Measurements from ENCODE around the gene SIGLEC11. TPM values are rescaled to one million over a fixed set of nuclear protein-coding genes. Genes with fewer than 3 reads are reported as not detected.

Gene SIGLEC11
- total and polyA plus RNA-seq, 9 donors: 0.57 to 1.4 (median 0.90) TPM

GRCh38 chr19:49983645-49984229 lies 22.8 kb upstream of the SIGLEC11 start:
- Histone ChIP-seq H3K36me3 (ENCODE audit: control insufficient read depth, insufficient read depth, low read length) (peaks cover 42% of the 10 kb centered on the region), H3K27me3 (ENCODE audit: control insufficient read depth, insufficient read depth, low read length) (no peaks in the 10 kb centered on the region), H3K4me3 (ENCODE audit: low read length) (no peak overlapping the region), H3K9me3 (replicated peaks; ENCODE audit: control insufficient read depth, low read depth, low read length) (no peaks in the 10 kb centered on the region), H3K27ac (ENCODE audit: low read length) (no peak overlapping the region), H3K4me1 (ENCODE audit: control insufficient read depth, insufficient read depth, low read length) (no peaks in the 10 kb centered on the region)
- peak; percentile 54 for DNase-seq
- WGBS (ENCODE audit: insufficient coverage): 20% methylated on average over 4 of the region's 10 CpGs

GRCh38 chr19:49981603-49982593 lies 20.9 kb upstream of the SIGLEC11 start:
- Histone ChIP-seq H3K27me3 (ENCODE audit: control insufficient read depth, insufficient read depth, low read length) (no peaks in the 10 kb centered on the region), H3K4me1 (ENCODE audit: control insufficient read depth, insufficient read depth, low read length) (no peaks in the 10 kb centered on the region), H3K9me3 (replicated peaks; ENCODE audit: control insufficient read depth, low read depth, low read length) (no peaks in the 10 kb centered on the region), H3K27ac (ENCODE audit: low read length) (no peak overlapping the region), H3K4me3 (ENCODE audit: low read length) (no peak overlapping the region), H3K36me3 (ENCODE audit: control insufficient read depth, insufficient read depth, low read length) (peaks cover 50% of the 10 kb centered on the region)
- DNase-seq: no peak
- 67% methylated on average over 12 of the region's 21 CpGs for WGBS (ENCODE audit: insufficient coverage)

GRCh38 chr19:49978324-49978723 lies 17.4 kb upstream of the SIGLEC11 start:
- Histone ChIP-seq H3K36me3 (ENCODE audit: control insufficient read depth, insufficient read depth, low read length) (peaks cover 46% of the 10 kb centered on the region), H3K4me1 (ENCODE audit: control insufficient read depth, insufficient read depth, low read length) (no peaks in the 10 kb centered on the region), H3K4me3 (ENCODE audit: low read length) (no peak overlapping the region), H3K27ac (ENCODE audit: low read length) (no peak overlapping the region), H3K9me3 (replicated peaks; ENCODE audit: control insufficient read depth, low read depth, low read length) (no peaks in the 10 kb centered on the region), H3K27me3 (ENCODE audit: control insufficient read depth, insufficient read depth, low read length) (no peaks in the 10 kb centered on the region)
- WGBS (ENCODE audit: insufficient coverage): 80% methylated on average over 10 of the region's 11 CpGs
- no peak for DNase-seq

DNA sequence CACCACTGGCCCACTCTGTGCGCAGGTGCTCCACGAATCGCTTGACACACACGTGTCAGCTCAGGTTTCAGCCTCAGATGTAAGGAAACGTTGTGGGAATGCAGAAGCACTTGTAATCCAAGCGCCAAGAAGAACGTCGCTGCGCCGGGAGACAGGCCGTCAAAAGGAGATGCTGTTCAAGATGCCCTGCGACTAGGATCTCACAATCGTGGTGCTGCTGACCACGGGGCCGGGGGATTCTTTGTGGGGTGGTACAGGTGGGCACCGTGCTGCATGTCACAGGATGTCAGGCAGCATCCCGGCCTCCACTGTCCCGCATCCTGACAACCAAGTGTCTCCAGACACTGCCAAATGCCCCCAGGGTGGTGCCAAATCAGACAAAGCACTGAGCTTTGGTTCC lies 16.9 kb upstream of the SIGLEC11 start:
- H3K36me3 ChIP-seq (ENCODE audit: control insufficient read depth, insufficient read depth, low read length): peaks cover 46% of the 10 kb centered on the region
- no peak for DNase-seq
- no peak overlapping the region for H3K27ac ChIP-seq (ENCODE audit: low read length)
- H3K4me3 ChIP-seq (ENCODE audit: low read length): no peak overlapping the region
- H3K4me1 ChIP-seq (ENCODE audit: control insufficient read depth, insufficient read depth, low read length): no peaks in the 10 kb centered on the region
- 76% methylated on average over 16 of the region's 18 CpGs for WGBS (ENCODE audit: insufficient coverage)
- H3K27me3 ChIP-seq (ENCODE audit: control insufficient read depth, insufficient read depth, low read length): no peaks in the 10 kb centered on the region
- no peaks in the 10 kb centered on the region for H3K9me3 ChIP-seq (replicated peaks; ENCODE audit: control insufficient read depth, low read depth, low read length)

GRCh38 chr19:49977076-49977475 lies 16.1 kb upstream of the SIGLEC11 start:
- 86% methylated on average over 12 of the region's 13 CpGs for WGBS (ENCODE audit: insufficient coverage)
- no peaks in the 10 kb centered on the region for H3K4me1 ChIP-seq (ENCODE audit: control insufficient read depth, insufficient read depth, low read length)
- H3K36me3 ChIP-seq (ENCODE audit: control insufficient read depth, insufficient read depth, low read length): peaks cover 40% of the 10 kb centered on the region
- no peak for DNase-seq
- H3K9me3 ChIP-seq (replicated peaks; ENCODE audit: control insufficient read depth, low read depth, low read length): no peaks in the 10 kb centered on the region
- no peaks in the 10 kb centered on the region for H3K27me3 ChIP-seq (ENCODE audit: control insufficient read depth, insufficient read depth, low read length)
- no peak overlapping the region for H3K4me3 ChIP-seq (ENCODE audit: low read length)
- H3K27ac ChIP-seq (ENCODE audit: low read length): no peak overlapping the region

DNA sequence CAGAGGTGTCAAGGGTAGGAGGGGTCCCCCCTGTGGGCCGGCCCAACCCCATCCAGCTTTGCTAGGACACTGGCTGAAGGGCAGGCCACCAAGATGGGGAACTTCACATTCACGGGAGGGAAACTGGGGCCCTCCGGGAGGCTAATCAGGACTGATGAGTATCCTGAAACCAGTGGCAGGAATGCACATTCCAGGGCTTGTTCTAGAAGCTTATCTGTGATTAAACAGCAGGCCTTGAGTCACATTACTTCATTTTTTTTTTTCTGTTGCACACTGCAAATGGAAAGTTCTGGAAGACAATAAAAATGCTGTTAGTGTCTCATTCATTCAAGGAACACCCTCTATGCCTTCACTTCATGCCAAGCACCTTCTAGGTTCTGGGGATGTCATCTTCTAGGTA lies 15.5 kb upstream of the SIGLEC11 start:
- Histone ChIP-seq H3K9me3 (replicated peaks; ENCODE audit: control insufficient read depth, low read depth, low read length) (no peaks in the 10 kb centered on the region), H3K4me1 (ENCODE audit: control insufficient read depth, insufficient read depth, low read length) (no peaks in the 10 kb centered on the region), H3K36me3 (ENCODE audit: control insufficient read depth, insufficient read depth, low read length) (peaks cover 39% of the 10 kb centered on the region), H3K4me3 (ENCODE audit: low read length) (no peak overlapping the region), H3K27ac (ENCODE audit: low read length) (no peak overlapping the region), H3K27me3 (ENCODE audit: control insufficient read depth, insufficient read depth, low read length) (no peaks in the 10 kb centered on the region)
- DNase-seq: no peak
- 51% methylated on average over 2 of the region's 3 CpGs for WGBS (ENCODE audit: insufficient coverage)

DNA sequence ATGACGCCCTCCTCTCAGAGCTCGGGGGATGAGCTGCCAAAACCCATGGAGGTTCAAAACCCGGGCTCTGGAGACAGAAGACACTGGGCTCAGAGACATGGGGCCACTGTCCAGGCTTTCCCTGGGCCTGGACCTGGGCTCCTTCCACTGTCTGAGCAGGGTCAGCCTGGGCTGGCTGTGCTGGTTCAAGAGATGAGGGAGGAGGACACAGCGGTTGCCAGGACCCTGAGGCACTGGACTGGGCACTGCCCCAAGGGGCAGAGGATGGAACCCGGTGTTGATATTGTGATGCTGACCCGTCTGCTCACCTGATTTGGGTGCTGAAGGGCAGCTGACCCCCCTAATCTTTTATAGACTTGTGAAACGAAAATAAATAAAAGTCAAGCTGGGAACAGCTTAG lies 14.1 kb upstream of the SIGLEC11 start:
- no peak for DNase-seq
- H3K9me3 ChIP-seq (replicated peaks; ENCODE audit: control insufficient read depth, low read depth, low read length): no peaks in the 10 kb centered on the region
- H3K4me3 ChIP-seq (ENCODE audit: low read length): no peak overlapping the region
- no peak overlapping the region for H3K27ac ChIP-seq (ENCODE audit: low read length)
- no peaks in the 10 kb centered on the region for H3K27me3 ChIP-seq (ENCODE audit: control insufficient read depth, insufficient read depth, low read length)
- no peaks in the 10 kb centered on the region for H3K4me1 ChIP-seq (ENCODE audit: control insufficient read depth, insufficient read depth, low read length)
- WGBS (ENCODE audit: insufficient coverage): 81% methylated on average over 5 of the region's 7 CpGs
- peaks cover 34% of the 10 kb centered on the region for H3K36me3 ChIP-seq (ENCODE audit: control insufficient read depth, insufficient read depth, low read length)

- Histone ChIP-seq H3K36me3 (ENCODE audit: control insufficient read depth, insufficient read depth, low read length) (peaks cover 34% of the 10 kb centered on the region), H3K4me3 (ENCODE audit: low read length) (no peak overlapping the region), H3K9me3 (replicated peaks; ENCODE audit: control insufficient read depth, low read depth, low read length) (no peaks in the 10 kb centered on the region), H3K27me3 (ENCODE audit: control insufficient read depth, insufficient read depth, low read length) (peaks cover 3% of the 10 kb centered on the region), H3K27ac (ENCODE audit: low read length) (no peak overlapping the region), H3K4me1 (ENCODE audit: control insufficient read depth, insufficient read depth, low read length) (no peaks in the 10 kb centered on the region)
- DNase-seq: peak; percentile 46
- 73% methylated on average over 11 of the region's 18 CpGs for WGBS (ENCODE audit: insufficient coverage)
Measured at GRCh38 chr19:49973987-49974386, 13.0 kb upstream of the SIGLEC11 start.

GRCh38 chr19:49972841-49973240 lies 11.9 kb upstream of the SIGLEC11 start:
- H3K27me3 ChIP-seq (ENCODE audit: control insufficient read depth, insufficient read depth, low read length): peaks cover 5% of the 10 kb centered on the region
- no peak overlapping the region for H3K27ac ChIP-seq (ENCODE audit: low read length)
- H3K9me3 ChIP-seq (replicated peaks; ENCODE audit: control insufficient read depth, low read depth, low read length): no peaks in the 10 kb centered on the region
- 84% methylated on average over 6 of the region's 6 CpGs for WGBS (ENCODE audit: insufficient coverage)
- DNase-seq: no peak
- H3K4me3 ChIP-seq (ENCODE audit: low read length): no peak overlapping the region
- H3K4me1 ChIP-seq (ENCODE audit: control insufficient read depth, insufficient read depth, low read length): no peaks in the 10 kb centered on the region
- H3K36me3 ChIP-seq (ENCODE audit: control insufficient read depth, insufficient read depth, low read length): peaks cover 23% of the 10 kb centered on the region

DNA sequence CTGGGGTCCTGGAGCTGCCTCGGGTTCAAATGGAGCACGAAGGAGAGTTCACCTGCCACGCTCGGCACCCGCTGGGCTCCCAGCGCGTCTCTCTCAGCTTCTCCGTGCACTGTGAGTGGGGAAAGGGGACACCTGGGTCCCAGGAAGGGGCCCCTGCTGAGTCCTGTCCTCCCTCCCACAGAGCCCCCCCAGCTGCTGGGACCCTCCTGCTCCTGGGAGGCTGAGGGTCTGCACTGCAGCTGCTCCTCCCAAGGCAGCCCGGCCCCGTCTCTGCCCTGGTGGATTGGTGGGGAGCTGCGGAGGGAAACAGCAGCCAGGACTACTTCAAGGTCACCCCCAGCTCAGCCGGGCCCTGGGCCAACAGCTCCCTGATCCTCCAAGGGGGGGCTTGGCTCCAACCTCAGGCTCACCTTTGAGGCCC lies 11.0 kb upstream of the SIGLEC11 start:
- WGBS (ENCODE audit: insufficient coverage): 45% methylated on average over 12 of the region's 12 CpGs
- H3K27me3 ChIP-seq (ENCODE audit: control insufficient read depth, insufficient read depth, low read length): peaks cover 5% of the 10 kb centered on the region
- H3K27ac ChIP-seq (ENCODE audit: low read length): no peak overlapping the region
- no peaks in the 10 kb centered on the region for H3K4me1 ChIP-seq (ENCODE audit: control insufficient read depth, insufficient read depth, low read length)
- H3K36me3 ChIP-seq (ENCODE audit: control insufficient read depth, insufficient read depth, low read length): peaks cover 15% of the 10 kb centered on the region
- H3K9me3 ChIP-seq (replicated peaks; ENCODE audit: control insufficient read depth, low read depth, low read length): no peaks in the 10 kb centered on the region
- DNase-seq: no peak
- no peak overlapping the region for H3K4me3 ChIP-seq (ENCODE audit: low read length)

All from muscle of leg (tissue), 11 donors.